Hepatocyte (in vitro differentiated cells): ENCODE measurements around the gene TMEM123.

ENCODE experiments used
- CTCF ChIP-seq: fragments of 200-600 bp; sonication (generic); IDR thresholded peaks from 2 replicates; pipeline ENCODE4 v1.5.1; 2016; ENCODE audit warnings: antibody characterized with exemption, mild to moderate bottlenecking; ENCODE audit not compliant: poor library complexity
- EZH2 ChIP-seq: fragments of 200-600 bp; sonication (generic); IDR thresholded peaks from 2 replicates; pipeline ENCODE4 v1.6.1; 2016; ENCODE audit warnings: antibody characterized with exemption, mild to moderate bottlenecking, borderline replicate concordance

- TF ChIP-seq EZH2 (no peak), CTCF (no peak)
Measured at GRCh38 chr11:102391549-102392237, 60.9 kb downstream of the TMEM123 start.
